PC-3 (cell line): ENCODE results near the gene BOD1. TPM values are rescaled to one million over a fixed set of nuclear protein-coding genes. Genes with fewer than 3 reads are reported as not detected.
A peak's percentile ranks its signal among the peaks of the same experiment; 100 is the strongest.

ENCODE experiments used
- ATAC-seq: fragments of 200-7000 bp; cut with Tn5 transposase; 2 replicates; pipeline ENCODE4 v1.9.1; 2020; ENCODE audit warnings: mild to moderate bottlenecking, moderate library complexity
- BruUV-seq: library from RNA; stranded (reverse); fragments of 400-500 nt; replicated peaks from 2 replicates; lab custom pipeline; 2021; lab: Mats Ljungman, UMichigan
- CTCF ChIA-PET: fragments of 300-600 bp; sonication (Branson Sonifier 250); formaldehyde crosslinking; loops from one replicate; lab custom pipeline; 2022; ENCODE audit warnings: antibody characterized with exemption; lab: Charles Lee
- POLR2A ChIA-PET: fragments of 300-600 bp; sonication (Branson Sonifier 250); formaldehyde crosslinking; loops from one replicate; lab custom pipeline; 2022; ENCODE audit warnings: antibody characterized with exemption; ENCODE audit not compliant: unreplicated experiment; lab: Charles Lee
- DNase-seq: peaks from one replicate; pipeline ENCODE4 v3.0.0-alpha.2; 2015
- H2AFZ ChIP-seq: fragments of 300-600 bp; sonication (generic); 2 replicates; pipeline ENCODE4 v1.6.0; 2016; ENCODE audit warnings: antibody characterized with exemption, low read length
- H3F3A ChIP-seq: fragments of 300-600 bp; sonication (generic); one replicate; pipeline ENCODE4 v1.6.0; 2017; ENCODE audit warnings: antibody characterized with exemption, low read length, control low read depth, mild to moderate bottlenecking; ENCODE audit not compliant: unreplicated experiment
- H3K27ac ChIP-seq: fragments of 300-600 bp; sonication (generic); 2 replicates; pipeline ENCODE4 v1.5.1; 2016; ENCODE audit warnings: mild to moderate bottlenecking, low read length
- H3K27me3 ChIP-seq: fragments of 300-600 bp; sonication (generic); 2 replicates; pipeline ENCODE4 v1.6.1; 2016; ENCODE audit warnings: low read length, mixed read lengths
- H3K36me3 ChIP-seq: fragments of 300-600 bp; sonication (generic); 2 replicates; pipeline ENCODE4 v1.6.1; 2016; ENCODE audit warnings: low read depth, mixed run types, low read length, mixed read lengths
- H3K4me1 ChIP-seq: fragments of 300-600 bp; sonication (generic); 2 replicates; pipeline ENCODE4 v1.5.1; 2016; ENCODE audit warnings: low read length; ENCODE audit not compliant: insufficient read depth
- H3K4me2 ChIP-seq: fragments of 300-600 bp; sonication (generic); 2 replicates; pipeline ENCODE4 v1.6.0; 2016; ENCODE audit warnings: low read length
- H3K4me3 ChIP-seq: fragments of 300-600 bp; sonication (generic); 2 replicates; pipeline ENCODE4 v1.5.1; 2016; ENCODE audit warnings: mild to moderate bottlenecking, low read length, mixed read lengths
- H3K79me2 ChIP-seq: fragments of 300-600 bp; sonication (generic); 2 replicates; pipeline ENCODE4 v1.6.1; 2017; ENCODE audit warnings: low read length, mixed read lengths
- H3K9ac ChIP-seq: fragments of 300-600 bp; sonication (generic); 2 replicates; pipeline ENCODE4 v1.6.0; 2016; ENCODE audit warnings: mild to moderate bottlenecking, low read length
- H3K9me2 ChIP-seq: fragments of 300-600 bp; sonication (generic); replicated peaks from 2 replicates; pipeline ENCODE4 v1.6.1; 2016; ENCODE audit warnings: mixed run types, low read length, mixed read lengths
- H3K9me3 ChIP-seq: fragments of 300-600 bp; sonication (generic); 2 replicates; pipeline ENCODE4 v1.6.1; 2016; ENCODE audit warnings: low read length, mixed read lengths
- H4K20me1 ChIP-seq: fragments of 300-600 bp; sonication (generic); 2 replicates; pipeline ENCODE4 v1.6.1; 2016; ENCODE audit warnings: low read length, mixed read lengths
- CTCF ChIP-seq: fragments of 300-600 bp; sonication (generic); conservative IDR thresholded peaks from 2 replicates; pipeline ENCODE4 v1.5.1; 2017; ENCODE audit warnings: antibody characterized with exemption, low read depth, mild to moderate bottlenecking, low read length
- EZH2 ChIP-seq: fragments of 300-600 bp; sonication (generic); IDR thresholded peaks from one replicate; pipeline ENCODE4 v1.6.1; 2017; ENCODE audit warnings: antibody characterized with exemption, mild to moderate bottlenecking, low read length; ENCODE audit not compliant: unreplicated experiment
- EZH2phosphoT487 ChIP-seq: fragments of 300-600 bp; sonication (generic); IDR thresholded peaks from 2 replicates; pipeline ENCODE4 v1.6.1; 2018; ENCODE audit warnings: mild to moderate bottlenecking, antibody characterized with exemption, low read length, borderline replicate concordance
- intact Hi-C: fragments of 100-400 bp; cut with micrococcal nuclease; formaldehyde crosslinking; loops from 2 replicates; pipeline ENCODE4 v1.9.0; 2023
- total RNA-seq: library from RNA; depleted of rRNA; stranded (reverse); fragments of >200 nt; gene quantifications from 2 replicates; pipeline ENCODE4 v1.2.3, GENCODE V29; 2014

Gene BOD1
- total RNA-seq, 1 experiment from 2014 or later: 153 TPM

GRCh38 chr5:173629628-173630027 is 13.2 kb upstream of the BOD1 start:
- no peak overlapping the region for H2AFZ ChIP-seq
- H3K9me2 ChIP-seq: no peaks in the 10 kb centered on the region
- BruUV-seq: no TSS peak
- TF ChIP-seq EZH2phosphoT487 (no peak), EZH2 (no peak), CTCF (peak; percentile 72)
- no peaks in the 10 kb centered on the region for H4K20me1 ChIP-seq
- no peak for DNase-seq
- H3F3A ChIP-seq: no peaks in the 10 kb centered on the region
- no peak for ATAC-seq
- H3K36me3 ChIP-seq: no peaks in the 10 kb centered on the region
- intact Hi-C loops: no loop called here
- H3K27ac ChIP-seq: no peak overlapping the region
- H3K79me2 ChIP-seq: no peaks in the 10 kb centered on the region
- POLR2A ChIA-PET: no interaction called here
- no peak overlapping the region for H3K9ac ChIP-seq
- CTCF ChIA-PET: interaction anchor here (1.4 kb wide), 1 partner anchor 344 kb away, joined by 3 read pairs; no protein-coding TSS in a partner anchor
- no peaks in the 10 kb centered on the region for H3K4me1 ChIP-seq
- H3K4me3 ChIP-seq: no peak overlapping the region
- H3K27me3 ChIP-seq: no peaks in the 10 kb centered on the region
- H3K4me2 ChIP-seq: no peak overlapping the region
- H3K9me3 ChIP-seq: no peaks in the 10 kb centered on the region

- Histone ChIP-seq H3K36me3 (no peaks in the 10 kb centered on the region), H3K4me2 (no peak overlapping the region), H3K27me3 (no peaks in the 10 kb centered on the region), H3K9me3 (no peaks in the 10 kb centered on the region), H3F3A (no peaks in the 10 kb centered on the region), H3K4me3 (no peak overlapping the region), H3K4me1 (peaks cover 2% of the 10 kb centered on the region; the same call in 1 of the 2 replicates), H3K79me2 (no peaks in the 10 kb centered on the region), H2AFZ (no peak overlapping the region), H3K9ac (no peak overlapping the region), H4K20me1 (no peaks in the 10 kb centered on the region), H3K9me2 (no peaks in the 10 kb centered on the region), H3K27ac (no peak overlapping the region)
- ChIA-PET POLR2A (no interaction called here), CTCF (no interaction called here)
- ATAC-seq (no peak), DNase-seq (no peak)
- BruUV-seq: no TSS peak
- intact Hi-C loops: no loop called here
- TF ChIP-seq EZH2phosphoT487 (no peak), CTCF (no peak), EZH2 (no peak)
Observed at GRCh38 chr5:173628501-173628900, 12.1 kb upstream of the BOD1 start.

- peaks cover 6% of the 10 kb centered on the region; the same call in 1 of the 2 replicates for H3K4me1 ChIP-seq
- intact Hi-C loops: no loop called here
- POLR2A ChIA-PET: no interaction called here
- TF ChIP-seq CTCF (no peak), EZH2phosphoT487 (no peak), EZH2 (no peak)
- H3K27ac ChIP-seq: no peak overlapping the region
- ATAC-seq (no peak), DNase-seq (no peak)
- no peaks in the 10 kb centered on the region for H4K20me1 ChIP-seq
- no peaks in the 10 kb centered on the region for H3K27me3 ChIP-seq
- H3K9ac ChIP-seq: no peak overlapping the region
- no peak overlapping the region for H3K4me2 ChIP-seq
- no peaks in the 10 kb centered on the region for H3K9me3 ChIP-seq
- CTCF ChIA-PET: no interaction called here
- no peaks in the 10 kb centered on the region for H3K9me2 ChIP-seq
- H3K79me2 ChIP-seq: no peaks in the 10 kb centered on the region
- no peak overlapping the region for H3K4me3 ChIP-seq
- H3F3A ChIP-seq: no peaks in the 10 kb centered on the region
- H2AFZ ChIP-seq: no peak overlapping the region
- no peaks in the 10 kb centered on the region for H3K36me3 ChIP-seq
- BruUV-seq: no TSS peak
Observed at GRCh38 chr5:173627860-173628392, 11.5 kb upstream of the BOD1 start.
